Psoas muscle (tissue), 8 donors: ENCODE measurements around the gene MCCC2. TPM values are rescaled to one million over a fixed set of nuclear protein-coding genes. Genes with fewer than 3 reads are reported as not detected.

Source experiments
- ATAC-seq, 4 donors: fragments of 200-7000 bp; cut with Tn5 transposase; one replicate each; pipeline ENCODE4 v1.9.1; 2020; ENCODE audit warnings: moderate library complexity in 3 of 4, mild to moderate bottlenecking in 2 of 4
- DNase-seq, 2 donors: peaks; one replicate each; pipeline ENCODE4 v3.0.0-alpha.2; 2020
- H3K27ac ChIP-seq: fragments of 200-600 bp; one replicate; pipeline ENCODE4 v1.8.0; 2022
- H3K27me3 ChIP-seq, 3 donors: fragments of 200-600 bp in 1 of 3; one replicate each; pipeline versions ENCODE4 v1.6.1 to v1.8.0; 2013 to 2022; ENCODE audit warnings: low read length in 2 of 3, mild to moderate bottlenecking in 2 of 3, moderate library complexity in 1 of 3; ENCODE audit not compliant: insufficient read depth in 3 of 3
- H3K36me3 ChIP-seq, 2 donors: fragments of 200-600 bp in 1 of 2; one replicate each; pipeline versions ENCODE4 v1.6.1 to v1.8.0; 2013 to 2022; ENCODE audit warnings: low read depth in 1 of 2, mild to moderate bottlenecking in 1 of 2, moderate library complexity in 1 of 2; ENCODE audit not compliant: insufficient read depth in 1 of 2
- H3K4me1 ChIP-seq: fragments of 200-600 bp; one replicate; pipeline ENCODE4 v1.8.0; 2022
- H3K4me3 ChIP-seq: fragments of 200-600 bp; one replicate; pipeline ENCODE4 v1.8.0; 2022; ENCODE audit warnings: mild to moderate bottlenecking
- H3K9me3 ChIP-seq: fragments of 200-600 bp; one replicate; pipeline ENCODE4 v1.8.0; 2022
- CTCF ChIP-seq: fragments of 200-600 bp; IDR thresholded peaks from one replicate; pipeline ENCODE4 v1.8.0; 2022; ENCODE audit warnings: antibody characterized with exemption
- WGBS, 3 donors: extraction: QIAGEN DNeasy Blood & Tissue Kit; methylation state at CpG; one replicate each; pipeline versions ENCODE4 v1.1.6 to v1.1.7; 2013; 5-methylcytosine and 5-hydroxymethylcytosine counted together
- intact Hi-C, 2 donors: fragments of 100-400 bp; cut with DNase I; formaldehyde crosslinking; loops; one replicate each; pipeline versions ENCODE4 v1.11.0 to v1.14.2; 2022
- polyA plus RNA-seq, 3 donors: library from polyadenylated mRNA; stranded (reverse); fragments of 200-250 nt; gene quantifications; one replicate each; pipeline ENCODE4 v1.2.3, GENCODE V29; 2013
- total RNA-seq, 4 donors: library from RNA; stranded (reverse); fragmentation: NEBNext Ultra II Directional in 2 of 4; extraction: Animal tissue kit (Norgen Biotek cat#: 25700) in 2 of 4; gene quantifications; one replicate each; pipeline versions ENCODE4 v1.2.1 to v1.2.4, GENCODE V29; 2021 to 2023
- donor health status: healthy with polysubstance abuse.
- donor health status: DM: no; HTN: no; CAD: no; lungs with moderate emphysema.
- donor health status: Bipolar disorder and iron deficiency.
- donor health status: healthy.
- donor health status: DM: yes; HTN: yes; CAD: no.
- donor health status: DM: no; HTN: no; CAD: no.
- donor health status: DM: no; HTN: no; CAD: no.
- donor health status: DM: yes; HTN: yes; CAD: no.

Gene MCCC2
- total and polyA plus RNA-seq, 7 donors = 24.8 to 44.0 (median 39.0) TPM

- no peaks in the 10 kb centered on the region for H3K4me1 ChIP-seq
- no peaks in the 10 kb centered on the region for H3K36me3 ChIP-seq
- TF ChIP-seq CTCF = no peak
- no peak overlapping the region for H3K27ac ChIP-seq
- no peaks in the 10 kb centered on the region for H3K9me3 ChIP-seq
- no peak for DNase-seq
- no peak for ATAC-seq
- peaks cover 0 to 4% (median 2%) of the 10 kb centered on the region in 3 donors for H3K27me3 ChIP-seq
- 70 to 76% (median 72%) methylated on average over 5 of the region's 5 CpGs for WGBS, 3 donors
- intact Hi-C loops = no loop called here
- H3K4me3 ChIP-seq = no peak overlapping the region
Measured at GRCh38 chr5:71679714-71680113, 92.6 kb downstream of the MCCC2 start.

DNA sequence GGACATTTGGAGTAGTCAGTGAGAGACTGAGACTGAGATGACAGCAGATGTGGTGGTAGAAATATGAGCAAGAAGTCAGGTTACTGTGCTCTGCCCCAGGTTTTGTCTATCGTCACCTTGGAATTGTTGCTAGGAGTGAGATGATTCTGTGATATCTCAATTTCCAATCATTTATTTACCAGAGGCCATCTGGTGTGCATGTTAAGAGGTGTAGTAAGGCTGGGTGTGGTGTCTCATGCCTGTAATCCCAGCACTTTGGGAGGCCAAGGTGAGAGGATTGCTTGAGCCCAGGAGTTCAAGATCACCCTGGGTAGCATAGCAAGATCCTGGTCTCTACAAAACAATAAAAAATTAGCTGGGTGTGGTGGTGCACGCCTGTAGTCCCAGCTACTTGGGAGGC lies 93.4 kb downstream of the MCCC2 start:
- WGBS, 3 donors = 91 to 92% (median 92%) methylated on average over 2 of the region's 2 CpGs
- no peaks in the 10 kb centered on the region for H3K4me1 ChIP-seq
- H3K27ac ChIP-seq = no peak overlapping the region
- DNase-seq = no peak
- intact Hi-C loops = no loop called here
- TF ChIP-seq CTCF = no peak
- no peaks in the 10 kb centered on the region for H3K36me3 ChIP-seq
- ATAC-seq = no peak
- peaks cover 0 to 4% (median 2%) of the 10 kb centered on the region in 3 donors for H3K27me3 ChIP-seq
- no peaks in the 10 kb centered on the region for H3K9me3 ChIP-seq
- no peak overlapping the region for H3K4me3 ChIP-seq

DNA sequence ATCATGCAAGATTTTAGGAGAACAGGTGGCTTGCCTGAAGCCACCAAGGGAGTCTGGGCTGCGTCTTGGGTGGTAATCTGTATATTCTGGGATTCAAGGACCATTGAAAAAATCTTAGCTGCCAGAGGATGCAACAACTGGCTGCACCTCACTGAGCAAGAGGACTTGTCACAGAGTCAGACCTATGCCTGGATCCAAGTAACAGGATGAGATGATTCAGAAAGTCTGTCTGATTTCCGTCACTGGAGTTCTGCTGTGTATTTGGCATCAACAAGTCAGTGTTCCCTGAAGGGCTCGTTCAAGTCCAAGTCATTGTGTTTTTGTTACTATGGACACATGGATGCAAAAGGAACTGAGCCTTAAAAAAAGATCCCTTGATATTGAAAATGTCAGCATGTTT lies 94.2 kb downstream of the MCCC2 start:
- peak in 1 of 4 donors; percentile 27 for ATAC-seq
- Histone ChIP-seq H3K4me1 (no peaks in the 10 kb centered on the region), H3K27me3 (peaks cover 0 to 4% (median 2%) of the 10 kb centered on the region in 3 donors), H3K36me3 (no peaks in the 10 kb centered on the region), H3K27ac (no peak overlapping the region), H3K4me3 (no peak overlapping the region), H3K9me3 (no peaks in the 10 kb centered on the region)
- WGBS, 3 donors = 31 to 34% (median 32%) methylated on average over 3 of the region's 3 CpGs
- DNase-seq = no peak
- no peak for TF ChIP-seq CTCF
- intact Hi-C loops = no loop called here

DNA sequence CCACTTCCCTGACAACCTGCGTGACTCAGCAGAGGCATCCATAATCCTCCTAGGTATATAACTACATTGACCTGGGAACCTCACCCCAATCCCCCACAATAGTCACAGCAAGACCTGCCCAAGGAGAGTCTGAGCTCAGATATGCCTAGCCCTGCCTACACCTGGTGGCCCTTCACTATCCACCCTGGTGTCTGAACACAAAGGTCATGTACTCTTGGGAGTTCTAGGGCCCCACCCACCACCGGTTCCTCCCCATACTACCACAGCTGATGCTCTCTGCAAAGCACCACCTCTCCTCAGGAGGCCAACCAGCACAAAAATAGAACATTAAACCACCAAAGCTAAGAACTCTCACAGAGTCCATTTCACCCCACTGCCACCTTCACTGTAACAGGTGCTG lies 97.2 kb downstream of the MCCC2 start:
- no peak for TF ChIP-seq CTCF
- no peaks in the 10 kb centered on the region for H3K4me1 ChIP-seq
- 82 to 97% (median 89%) methylated on average over 2 of the region's 2 CpGs for WGBS, 3 donors
- H3K27ac ChIP-seq = no peak overlapping the region
- H3K27me3 ChIP-seq = peaks cover 0 to 4% (median 2%) of the 10 kb centered on the region in 3 donors
- H3K36me3 ChIP-seq = no peaks in the 10 kb centered on the region
- intact Hi-C loops = no loop called here
- DNase-seq (no peak), ATAC-seq (no peak)
- H3K9me3 ChIP-seq = no peaks in the 10 kb centered on the region
- H3K4me3 ChIP-seq = no peak overlapping the region

- Histone ChIP-seq H3K4me1 (no peaks in the 10 kb centered on the region), H3K9me3 (no peaks in the 10 kb centered on the region), H3K36me3 (no peaks in the 10 kb centered on the region), H3K27ac (no peak overlapping the region), H3K27me3 (peaks cover 0 to 14% (median 0%) of the 10 kb centered on the region in 3 donors), H3K4me3 (no peak overlapping the region)
- no peak for ATAC-seq
- no peak for TF ChIP-seq CTCF
- no peak for DNase-seq
- WGBS, 3 donors = 12 to 19% (median 14%) methylated on average over 7 of the region's 7 CpGs
- intact Hi-C loops = no loop called here
Measured at GRCh38 chr5:71693828-71694427, 106.8 kb downstream of the MCCC2 start.
